Measurements from ENCODE around the gene NBEA. TPM values are rescaled to one million over a fixed set of nuclear protein-coding genes. Genes with fewer than 3 reads are reported as not detected.

Gene NBEA
- total RNA-seq, 1 experiment from 2014 or later, result 4.1 TPM

GRCh38 chr13:35163674-35164073, 221.6 kb downstream of the NBEA start:
- no peak overlapping the region for H3K27ac ChIP-seq (ENCODE audit: low read depth, low read length)
- no peak overlapping the region for H3K4me2 ChIP-seq (ENCODE audit: low read length)
- no TSS peak for BruUV-seq (replicated peaks)
- H3K9me2 ChIP-seq (ENCODE audit: insufficient read depth), result no peaks in the 10 kb centered on the region
- DNase-seq (ENCODE audit: low read depth, low spot score) (no peak), ATAC-seq (no peak)
- intact Hi-C loops (cut with micrococcal nuclease), result loop anchor here (1.0 to 10.0 kb wide), 3 partner anchors 558 to 1619 kb away; no protein-coding TSS in a partner anchor
- H3K4me1 ChIP-seq (ENCODE audit: control insufficient read depth in 1 of 2, insufficient read depth in 2 of 2, low read length in 2 of 2), result no peaks in the 10 kb centered on the region
- H3K36me3 ChIP-seq (ENCODE audit: control insufficient read depth in 1 of 2, insufficient read depth in 2 of 2, low read length in 2 of 2), result no peaks in the 10 kb centered on the region
- no peaks in the 10 kb centered on the region for H4K20me1 ChIP-seq (ENCODE audit: insufficient read depth)
- ChIA-PET RAD21 (ENCODE audit: low non-redundant PET in 1 of 2, low total read pairs in 2 of 2, uncharacterized antibody in 2 of 2, unreplicated experiment in 2 of 2) (no interaction called here), CTCF (interaction anchor here (0.7 to 1.0 kb wide), 5 partner anchors 16 to 1233 kb away, joined by 3 to 6 read pairs (median 4); no protein-coding TSS in a partner anchor), POLR2A (no interaction called here)
- no peak overlapping the region for H3K4me3 ChIP-seq (replicated peaks in 1 of 2; ENCODE audit: low read depth in 1 of 2, low read length in 2 of 2)
- no peaks in the 10 kb centered on the region for H3K79me2 ChIP-seq (ENCODE audit: insufficient read depth, low read length)
- no peaks in the 10 kb centered on the region for H3K27me3 ChIP-seq (ENCODE audit: insufficient read depth, low read length)
- no peak overlapping the region for H2AFZ ChIP-seq (ENCODE audit: low read depth, low read length, poor library complexity, severe bottlenecking)
- no peak overlapping the region for H3K9ac ChIP-seq (ENCODE audit: low read length)
- no peaks in the 10 kb centered on the region for H3K9me3 ChIP-seq (ENCODE audit: control insufficient read depth in 1 of 2, insufficient read depth in 1 of 2, low read depth in 1 of 2, low read length in 2 of 2)
- TF ChIP-seq JUND (IDR thresholded peaks at IDR 0.05) (no peak), EZH2phosphoT487 (IDR thresholded peaks at IDR 0.05; ENCODE audit: borderline replicate concordance) (no peak), RAD21 (IDR thresholded peaks at IDR 0.05; ENCODE audit: low read depth) (no peak), TCF7L2 (IDR thresholded peaks at IDR 0.05; ENCODE audit: borderline replicate concordance, extremely low read depth, insufficient read depth, insufficient read length) (no peak)
- TF ChIP-seq, protein P1, sequence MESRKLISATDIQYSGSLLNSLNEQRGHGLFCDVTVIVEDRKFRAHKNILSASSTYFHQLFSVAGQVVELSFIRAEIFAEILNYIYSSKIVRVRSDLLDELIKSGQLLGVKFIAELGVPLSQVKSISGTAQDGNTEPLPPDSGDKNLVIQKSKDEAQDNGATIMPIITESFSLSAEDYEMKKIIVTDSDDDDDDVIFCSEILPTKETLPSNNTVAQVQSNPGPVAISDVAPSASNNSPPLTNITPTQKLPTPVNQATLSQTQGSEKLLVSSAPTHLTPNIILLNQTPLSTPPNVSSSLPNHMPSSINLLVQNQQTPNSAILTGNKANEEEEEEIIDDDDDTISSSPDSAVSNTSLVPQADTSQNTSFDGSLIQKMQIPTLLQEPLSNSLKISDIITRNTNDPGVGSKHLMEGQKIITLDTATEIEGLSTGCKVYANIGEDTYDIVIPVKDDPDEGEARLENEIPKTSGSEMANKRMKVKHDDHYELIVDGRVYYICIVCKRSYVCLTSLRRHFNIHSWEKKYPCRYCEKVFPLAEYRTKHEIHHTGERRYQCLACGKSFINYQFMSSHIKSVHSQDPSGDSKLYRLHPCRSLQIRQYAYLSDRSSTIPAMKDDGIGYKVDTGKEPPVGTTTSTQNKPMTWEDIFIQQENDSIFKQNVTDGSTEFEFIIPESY (IDR thresholded peaks at IDR 0.05; ENCODE audit: extremely low read depth, insufficient replicate concordance, low read length), result no peak

GRCh38 chr13:35164324-35164932, 222.4 kb downstream of the NBEA start:
- DNase-seq (ENCODE audit: low read depth, low spot score), result peak; percentile 15
- H3K9ac ChIP-seq (ENCODE audit: low read length), result no peak overlapping the region
- intact Hi-C loops (cut with micrococcal nuclease), result loop anchor here (1.0 to 10.0 kb wide), 3 partner anchors 557 to 1620 kb away; no protein-coding TSS in a partner anchor
- RAD21 ChIA-PET (ENCODE audit: low non-redundant PET in 1 of 2, low total read pairs in 2 of 2, uncharacterized antibody in 2 of 2, unreplicated experiment in 2 of 2), result no interaction called here
- H3K4me1 ChIP-seq (ENCODE audit: control insufficient read depth in 1 of 2, insufficient read depth in 2 of 2, low read length in 2 of 2), result no peaks in the 10 kb centered on the region
- no peaks in the 10 kb centered on the region for H4K20me1 ChIP-seq (ENCODE audit: insufficient read depth)
- no peaks in the 10 kb centered on the region for H3K9me2 ChIP-seq (ENCODE audit: insufficient read depth)
- CTCF ChIA-PET, result interaction anchor here (0.7 to 1.0 kb wide), 5 partner anchors 15 to 1234 kb away, joined by 3 to 6 read pairs (median 4); no protein-coding TSS in a partner anchor
- no peaks in the 10 kb centered on the region for H3K9me3 ChIP-seq (ENCODE audit: control insufficient read depth in 1 of 2, insufficient read depth in 1 of 2, low read depth in 1 of 2, low read length in 2 of 2)
- TF ChIP-seq SRF (IDR thresholded peaks at IDR 0.05; ENCODE audit: low read depth), result no peak
- no peak for TF ChIP-seq POLR2A (IDR thresholded peaks at IDR 0.05; ENCODE audit: borderline replicate concordance, extremely low read depth, insufficient read depth, insufficient read length)
- TF ChIP-seq, protein P2, sequence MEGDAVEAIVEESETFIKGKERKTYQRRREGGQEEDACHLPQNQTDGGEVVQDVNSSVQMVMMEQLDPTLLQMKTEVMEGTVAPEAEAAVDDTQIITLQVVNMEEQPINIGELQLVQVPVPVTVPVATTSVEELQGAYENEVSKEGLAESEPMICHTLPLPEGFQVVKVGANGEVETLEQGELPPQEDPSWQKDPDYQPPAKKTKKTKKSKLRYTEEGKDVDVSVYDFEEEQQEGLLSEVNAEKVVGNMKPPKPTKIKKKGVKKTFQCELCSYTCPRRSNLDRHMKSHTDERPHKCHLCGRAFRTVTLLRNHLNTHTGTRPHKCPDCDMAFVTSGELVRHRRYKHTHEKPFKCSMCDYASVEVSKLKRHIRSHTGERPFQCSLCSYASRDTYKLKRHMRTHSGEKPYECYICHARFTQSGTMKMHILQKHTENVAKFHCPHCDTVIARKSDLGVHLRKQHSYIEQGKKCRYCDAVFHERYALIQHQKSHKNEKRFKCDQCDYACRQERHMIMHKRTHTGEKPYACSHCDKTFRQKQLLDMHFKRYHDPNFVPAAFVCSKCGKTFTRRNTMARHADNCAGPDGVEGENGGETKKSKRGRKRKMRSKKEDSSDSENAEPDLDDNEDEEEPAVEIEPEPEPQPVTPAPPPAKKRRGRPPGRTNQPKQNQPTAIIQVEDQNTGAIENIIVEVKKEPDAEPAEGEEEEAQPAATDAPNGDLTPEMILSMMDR (IDR thresholded peaks at IDR 0.05 in 2 of 3, conservative IDR thresholded peaks at IDR 0.05 in 1 of 3; ENCODE audit: borderline replicate concordance in 1 of 3, insufficient read depth in 1 of 3, low read depth in 2 of 3, low read length in 2 of 3), result peak; percentile 31 to 71 (median 45); a peak in 4 of 6 replicates
- no peak for TF ChIP-seq ATF3 (IDR thresholded peaks at IDR 0.05)
- TF ChIP-seq RAD21 (IDR thresholded peaks at IDR 0.05; ENCODE audit: low read depth), result peak; percentile 74
- peak; percentile 75 for ATAC-seq
- no peaks in the 10 kb centered on the region for H3K27me3 ChIP-seq (ENCODE audit: insufficient read depth, low read length)
- no peak overlapping the region for H3K4me3 ChIP-seq (replicated peaks in 1 of 2; ENCODE audit: low read depth in 1 of 2, low read length in 2 of 2)
- H3K4me2 ChIP-seq (ENCODE audit: low read length), result no peak overlapping the region
- BruUV-seq (replicated peaks), result no TSS peak
- no peak overlapping the region for H2AFZ ChIP-seq (ENCODE audit: low read depth, low read length, poor library complexity, severe bottlenecking)
- no peak overlapping the region for H3K27ac ChIP-seq (ENCODE audit: low read depth, low read length)
- H3K36me3 ChIP-seq (ENCODE audit: control insufficient read depth in 1 of 2, insufficient read depth in 2 of 2, low read length in 2 of 2), result no peaks in the 10 kb centered on the region
- no peaks in the 10 kb centered on the region for H3K79me2 ChIP-seq (ENCODE audit: insufficient read depth, low read length)
- POLR2A ChIA-PET, result no interaction called here
